Lower leg skin (tissue), 4 donors: ENCODE measurements around the gene MEPE. TPM values are rescaled to one million over a fixed set of nuclear protein-coding genes. Genes with fewer than 3 reads are reported as not detected.

Source experiments
- DNase-seq, 2 donors: peaks; one replicate each; pipeline ENCODE4 v3.0.0-alpha.2; 2019; ENCODE audit warnings: low spot score in 2 of 2
- H3K4me3 ChIP-seq: fragments of 200-600 bp; sonication (generic); 2 replicates; pipeline ENCODE4 v1.5.1; 2017; ENCODE audit warnings: mild to moderate bottlenecking, low read depth; ENCODE audit not compliant: poor library complexity, severe bottlenecking
- CTCF ChIP-seq, 3 donors: fragments of 450-650 bp; IDR thresholded peaks; one replicate each; pipeline ENCODE4 v1.5.1; 2016; ENCODE audit warnings: antibody characterized with exemption in 3 of 3, mild to moderate bottlenecking in 3 of 3, moderate library complexity in 2 of 3
- POLR2A ChIP-seq, 2 donors: fragments of 450-650 bp; IDR thresholded peaks; one replicate each; pipeline ENCODE4 v1.6.1; 2016 to 2017; ENCODE audit warnings: antibody characterized with exemption in 2 of 2, mild to moderate bottlenecking in 1 of 2, moderate library complexity in 1 of 2
- WGBS, 2 donors: methylation state at CpG; one replicate each; pipeline ENCODE4 v1.1.5; 2018; 5-methylcytosine and 5-hydroxymethylcytosine counted together
- intact Hi-C: fragments of 100-400 bp; cut with DNase I; formaldehyde crosslinking; loops from one replicate; pipeline ENCODE4 v1.15.0; 2023; ENCODE audit warnings: low total_unique reads
- total RNA-seq, 4 donors: library from RNA; depleted of rRNA; stranded (reverse); fragments of >200 nt; gene quantifications; one replicate each; pipeline ENCODE4 v1.1.0, GENCODE V29; 2016

MEPE gene
- total RNA-seq, 4 donors from 2014 or later, result not detected

GRCh38 chr4:87862236-87862635 is 29.5 kb downstream of the MEPE start:
- H3K4me3 ChIP-seq, result no peak overlapping the region
- 92 to 93% methylated on average over 2 of the region's 2 CpGs for WGBS, 2 donors
- TF ChIP-seq CTCF (IDR thresholded peaks at IDR 0.05), result no peak
- TF ChIP-seq POLR2A (IDR thresholded peaks at IDR 0.05), result no peak
- no peak for DNase-seq
- intact Hi-C loops, result no loop called here

DNA sequence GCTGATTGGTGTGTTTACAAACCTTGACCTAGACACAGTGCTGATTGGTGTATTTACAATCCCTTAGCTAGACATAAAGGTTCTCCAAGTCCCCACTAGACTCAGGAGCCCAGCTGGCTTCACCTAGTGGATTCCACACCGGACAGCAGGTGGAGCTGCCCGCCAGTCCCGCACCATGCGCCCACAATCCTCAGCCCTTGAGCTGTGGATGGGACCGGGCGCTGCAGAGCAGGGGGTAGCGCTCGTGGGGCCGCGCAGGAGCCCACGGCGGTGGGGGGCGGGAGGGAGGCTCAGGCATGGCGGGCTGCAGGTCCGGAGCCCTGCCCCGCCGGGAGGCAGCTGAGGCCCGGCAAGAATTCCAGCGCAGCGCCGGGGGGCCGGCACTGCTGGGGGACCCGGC is 30.7 kb downstream of the MEPE start:
- no peak overlapping the region for H3K4me3 ChIP-seq
- DNase-seq, result no peak
- 95 to 96% methylated on average over 13 to 14 of the region's 23 CpGs for WGBS, 2 donors
- TF ChIP-seq POLR2A (IDR thresholded peaks at IDR 0.05) (no peak), CTCF (IDR thresholded peaks at IDR 0.05) (no peak)
- intact Hi-C loops, result no loop called here

GRCh38 chr4:87864321-87864720 is 31.6 kb downstream of the MEPE start:
- no peak for TF ChIP-seq POLR2A (IDR thresholded peaks at IDR 0.05)
- 95 to 100% methylated on average over 2 of the region's 2 CpGs for whole genome bisulfite sequencing, 2 donors
- no peak overlapping the region for H3K4me3 ChIP-seq
- intact Hi-C loops, result no loop called here
- no peak for DNase-seq

- 52 to 56% methylated on average over 3 of the region's 3 CpGs for WGBS, 2 donors
- intact Hi-C loops, result no loop called here
Observed at GRCh38 chr4:87865288-87865687, 32.5 kb downstream of the MEPE start.

DNA sequence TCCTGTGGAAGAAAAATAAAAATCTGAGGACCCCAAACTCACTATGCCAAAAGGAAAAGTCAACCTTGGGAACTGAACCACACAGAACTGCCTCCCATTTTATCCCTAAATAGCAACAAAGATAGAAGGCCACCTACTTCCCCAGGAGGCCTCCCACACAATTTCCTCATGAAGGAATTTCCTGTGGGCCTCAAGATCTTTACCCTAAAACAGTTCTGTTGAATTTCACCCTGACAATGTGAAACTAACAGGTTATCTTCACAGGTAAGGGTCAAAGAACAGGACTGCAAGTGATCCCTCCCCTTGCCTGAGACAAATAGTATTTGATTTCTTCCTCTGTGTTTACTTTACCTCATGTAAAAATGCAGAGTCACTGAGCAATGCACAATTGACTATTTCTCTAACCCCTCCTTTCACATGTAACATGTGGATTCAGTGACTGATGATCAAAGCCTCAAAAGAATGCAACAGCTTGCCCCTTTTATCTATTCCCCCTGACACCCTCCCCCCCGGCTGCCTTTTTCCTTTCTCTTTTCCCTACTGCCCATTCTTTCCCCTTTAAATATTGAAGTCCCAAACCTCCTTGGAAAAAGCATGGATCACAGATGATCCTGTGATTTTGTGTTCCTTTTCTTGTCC is 33.3 kb downstream of the MEPE start:
- TF ChIP-seq CTCF (IDR thresholded peaks at IDR 0.05), result no peak
- no peak for TF ChIP-seq POLR2A (IDR thresholded peaks at IDR 0.05)
- H3K4me3 ChIP-seq, result no peak overlapping the region
- DNase-seq, result no peak
- intact Hi-C loops, result no loop called here
- WGBS, 2 donors, result 63 to 77% methylated on average over 1 of the region's 1 CpG

More at GRCh38 chr4:87865288-87865687, 32.5 kb downstream of the MEPE start:
- TF ChIP-seq POLR2A (IDR thresholded peaks at IDR 0.05) (no peak), CTCF (IDR thresholded peaks at IDR 0.05) (no peak)
- DNase-seq, result no peak
- H3K4me3 ChIP-seq, result no peak overlapping the region

DNA sequence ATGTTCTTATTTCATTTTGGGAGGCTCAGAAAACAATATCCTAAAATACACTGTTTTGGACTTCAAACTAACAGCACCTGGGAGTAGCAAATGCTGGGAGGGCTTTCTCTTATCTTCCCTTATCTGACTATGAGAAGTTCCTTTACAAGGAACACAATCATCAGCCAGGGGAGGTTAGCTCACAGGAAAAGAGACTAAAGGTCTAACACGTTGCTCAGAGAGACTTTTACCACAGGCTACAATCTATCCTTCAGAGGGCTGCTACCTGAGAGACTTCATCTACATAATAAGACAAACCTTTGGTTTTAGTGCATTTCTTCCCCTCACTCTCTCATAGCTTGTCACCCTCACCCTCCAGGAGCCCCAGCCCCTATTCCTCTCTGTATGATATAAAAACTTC is 35.8 kb downstream of the MEPE start:
- intact Hi-C loops, result no loop called here
- H3K4me3 ChIP-seq, result no peak overlapping the region
- no peak for TF ChIP-seq CTCF (IDR thresholded peaks at IDR 0.05)
- no peak for TF ChIP-seq POLR2A (IDR thresholded peaks at IDR 0.05)
- 22 to 32% methylated on average over 1 of the region's 1 CpG for WGBS, 2 donors
- no peak for DNase-seq
